ENCODE results near the gene RBP5.

The RBP5 gene

GRCh38 chr12:7073946-7074345 lies 54.7 kb downstream of the RBP5 start:
- no peak for DNase-seq (ENCODE audit: low spot score)

All from AG20443 (cell line).